Dermis blood vessel endothelial cell (primary cell): ENCODE results near the gene ZDHHC7. TPM values are rescaled to one million over a fixed set of nuclear protein-coding genes. Genes with fewer than 3 reads are reported as not detected.

Experiments
- DNase-seq: peaks from one replicate; pipeline ENCODE4 v3.0.0; 2010
- total RNA-seq: library from RNA; depleted of rRNA; stranded (reverse); fragments of >200 nt; gene quantifications from 2 replicates; pipeline ENCODE4 v1.2.3, GENCODE V29; 2014

Gene ZDHHC7
- total RNA-seq, 1 donor from 2014 or later, result 61.6 TPM

GRCh38 chr16:84990782-84991181 is 20.6 kb downstream of the ZDHHC7 start:
- no peak for DNase-seq

GRCh38 chr16:84989749-84990620 is 21.4 kb downstream of the ZDHHC7 start:
- DNase-seq, result no peak

GRCh38 chr16:84988328-84989080 is 22.8 kb downstream of the ZDHHC7 start:
- no peak for DNase-seq

- no peak for DNase-seq
Measured at GRCh38 chr16:84986879-84987278, 24.5 kb downstream of the ZDHHC7 start.

- DNase-seq, result no peak
Measured at GRCh38 chr16:84986102-84986501, 25.2 kb downstream of the ZDHHC7 start.

- no peak for DNase-seq
Measured at GRCh38 chr16:84985079-84986065, 26.0 kb downstream of the ZDHHC7 start.

- peak; percentile 8 for DNase-seq
Measured at GRCh38 chr16:84982434-84982833, 28.9 kb downstream of the ZDHHC7 start.

- DNase-seq, result no peak
Measured at GRCh38 chr16:84979516-84979915, 31.8 kb downstream of the ZDHHC7 start.

GRCh38 chr16:84976644-84977400 is 34.5 kb downstream of the ZDHHC7 start:
- DNase-seq, result peak; percentile 70

- no peak for DNase-seq
Measured at GRCh38 chr16:84975522-84975921, 35.8 kb downstream of the ZDHHC7 start.

GRCh38 chr16:84975066-84975465 is 36.3 kb downstream of the ZDHHC7 start:
- DNase-seq, result no peak

- DNase-seq, result no peak
Measured at GRCh38 chr16:84973776-84974523, 37.4 kb downstream of the ZDHHC7 start.

- DNase-seq, result no peak
Measured at GRCh38 chr16:84973236-84973635, 38.1 kb downstream of the ZDHHC7 start.

GRCh38 chr16:84970447-84971127 is 40.7 kb downstream of the ZDHHC7 start:
- DNase-seq, result peak; percentile 88

GRCh38 chr16:84967828-84968227 is 43.5 kb downstream of the ZDHHC7 start:
- no peak for DNase-seq

- no peak for DNase-seq
Measured at GRCh38 chr16:84965428-84966415, 45.6 kb downstream of the ZDHHC7 start.

GRCh38 chr16:84964386-84965128 is 46.8 kb downstream of the ZDHHC7 start:
- DNase-seq, result no peak

GRCh38 chr16:84963066-84963465 is 48.3 kb downstream of the ZDHHC7 start:
- no peak for DNase-seq
